GM18873 (cell line): ENCODE data around the gene COL7A1.

Experiments
- ATAC-seq: cut with Tn5 transposase; IDR thresholded peaks from one replicate; pipeline ENCODE4 v1.9.1; 2021; ENCODE audit warnings: mild to moderate bottlenecking, moderate library complexity, moderate number of reproducible peaks; ENCODE audit not compliant: unreplicated experiment, low FRiP score

Gene COL7A1

GRCh38 chr3:48592519-48593087 lies 2.5 kb downstream of the COL7A1 start:
- no peak for ATAC-seq

GRCh38 chr3:48591886-48592518 lies 3.1 kb downstream of the COL7A1 start:
- no peak for ATAC-seq

GRCh38 chr3:48591436-48591835 lies 3.7 kb downstream of the COL7A1 start:
- no peak for ATAC-seq

GRCh38 chr3:48588230-48588629 lies 6.9 kb downstream of the COL7A1 start:
- no peak for ATAC-seq

GRCh38 chr3:48587686-48588085 lies 7.4 kb downstream of the COL7A1 start:
- no peak for ATAC-seq

- no peak for ATAC-seq
Observed at GRCh38 chr3:48585411-48585810, 9.7 kb downstream of the COL7A1 start.

GRCh38 chr3:48584836-48585235 lies 10.3 kb downstream of the COL7A1 start:
- ATAC-seq: no peak

GRCh38 chr3:48581621-48582481 lies 13.3 kb downstream of the COL7A1 start:
- no peak for ATAC-seq

- ATAC-seq: no peak
Observed at GRCh38 chr3:48576647-48577046, 18.5 kb downstream of the COL7A1 start.

GRCh38 chr3:48575366-48575765 lies 19.8 kb downstream of the COL7A1 start:
- ATAC-seq: no peak

- no peak for ATAC-seq
Observed at GRCh38 chr3:48573973-48574585, 21.1 kb downstream of the COL7A1 start.

- no peak for ATAC-seq
Observed at GRCh38 chr3:48572517-48572916, 22.6 kb downstream of the COL7A1 start.

- no peak for ATAC-seq
Observed at GRCh38 chr3:48571938-48572337, 23.2 kb downstream of the COL7A1 start.

GRCh38 chr3:48569808-48570450 lies 25.2 kb downstream of the COL7A1 start:
- no peak for ATAC-seq

GRCh38 chr3:48569400-48569799 lies 25.7 kb downstream of the COL7A1 start:
- ATAC-seq: no peak

GRCh38 chr3:48568476-48568875 lies 26.7 kb downstream of the COL7A1 start:
- no peak for ATAC-seq

- no peak for ATAC-seq
Observed at GRCh38 chr3:48567500-48567899, 27.6 kb downstream of the COL7A1 start.

GRCh38 chr3:48567090-48567489 lies 28.0 kb downstream of the COL7A1 start:
- no peak for ATAC-seq

- no peak for ATAC-seq
Observed at GRCh38 chr3:48566401-48566760, 28.7 kb downstream of the COL7A1 start.

GRCh38 chr3:48565591-48566400 lies 29.3 kb downstream of the COL7A1 start:
- ATAC-seq: no peak
